AG09319 (cell line): ENCODE measurements around the gene CEBPB.

Experiments
- DNase-seq: peaks from one replicate; pipeline ENCODE4 v3.0.0-alpha.2; 2010; ENCODE audit warnings: low read depth; ENCODE audit errors: extremely low read depth
- CTCF ChIP-seq: IDR thresholded peaks from 2 replicates; pipeline ENCODE4 v1.5.1; 2011; ENCODE audit warnings: low read depth, mild to moderate bottlenecking, inconsistent platforms, low read length, moderate library complexity

The CEBPB gene

GRCh38 chr20:50221501-50222308, 31.1 kb downstream of the CEBPB start:
- DNase-seq = peak; percentile 23
- peak; percentile 1 for TF ChIP-seq CTCF

- no peak for DNase-seq
- no peak for TF ChIP-seq CTCF
Measured at GRCh38 chr20:50222309-50223038, 31.8 kb downstream of the CEBPB start.

- TF ChIP-seq CTCF = no peak
Measured at GRCh38 chr20:50223039-50224005, 32.7 kb downstream of the CEBPB start.

GRCh38 chr20:50224052-50224451, 33.4 kb downstream of the CEBPB start:
- no peak for DNase-seq
- TF ChIP-seq CTCF = no peak

More at GRCh38 chr20:50223039-50224005, 32.7 kb downstream of the CEBPB start:
- no peak for DNase-seq

GRCh38 chr20:50224531-50225255, 34.1 kb downstream of the CEBPB start:
- TF ChIP-seq CTCF = peak; percentile 35
- DNase-seq = peak; percentile 96

- no peak for TF ChIP-seq CTCF
- DNase-seq = peak; percentile 39
Measured at GRCh38 chr20:50226093-50226974, 35.7 kb downstream of the CEBPB start.
